K562 (cell line): ENCODE data around the gene ACOT13. TPM values are rescaled to one million over a fixed set of nuclear protein-coding genes. Genes with fewer than 3 reads are reported as not detected.

Experiments used
- CBFB ChIP-seq: sonication (generic); formaldehyde crosslinking; IDR thresholded peaks from 2 replicates; pipeline ENCODE4 v1.4.0; 2020; ENCODE audit warnings: mild to moderate bottlenecking, missing genetic modification reagents
- CREM ChIP-seq: IDR thresholded peaks from 2 replicates; pipeline ENCODE4 v1.6.1; 2014; ENCODE audit warnings: antibody characterized with exemption, low read depth
- DLX4 ChIP-seq: fragments of 250-450 bp; sonication (Bioruptor Pico); IDR thresholded peaks from 2 replicates; pipeline ENCODE4 v1.6.1; 2021; ENCODE audit warnings: mild to moderate bottlenecking
- E2F5 ChIP-seq: sonication (generic); formaldehyde crosslinking; IDR thresholded peaks from 2 replicates; pipeline ENCODE4 v1.8.0; 2022; ENCODE audit warnings: mild to moderate bottlenecking, missing genetic modification reagents
- FOXJ2 ChIP-seq: fragments of 200-800 bp; sonication (Bioruptor generic); IDR thresholded peaks from 2 replicates; pipeline ENCODE4 v1.6.1; 2016; ENCODE audit warnings: missing genetic modification characterization, missing compliant biosample characterization
- IRF2 ChIP-seq: sonication (generic); formaldehyde crosslinking; IDR thresholded peaks from 2 replicates; pipeline ENCODE4 v1.8.1; 2022; ENCODE audit warnings: mild to moderate bottlenecking, missing genetic modification reagents
- KAT7 ChIP-seq: sonication (generic); formaldehyde crosslinking; IDR thresholded peaks from 2 replicates; pipeline ENCODE4 v1.8.0; 2022; ENCODE audit warnings: missing genetic modification reagents, mild to moderate bottlenecking, borderline replicate concordance
- NR1H2 ChIP-seq: sonication (generic); formaldehyde crosslinking; IDR thresholded peaks from 2 replicates; pipeline ENCODE4 v1.4.0; 2020; ENCODE audit warnings: mild to moderate bottlenecking, missing genetic modification reagents
- NR2F6 ChIP-seq: fragments of 450-650 bp; formaldehyde crosslinking; IDR thresholded peaks from 2 replicates; pipeline ENCODE4 v1.4.0; 2020; ENCODE audit warnings: mild to moderate bottlenecking
- PTTG1 ChIP-seq: fragments of 450-650 bp; IDR thresholded peaks from 2 replicates; pipeline ENCODE4 v1.6.1; 2016; ENCODE audit warnings: low read depth, mild to moderate bottlenecking, missing genetic modification characterization, missing compliant biosample characterization
- SMARCA5 ChIP-seq: fragments of 450-650 bp; IDR thresholded peaks from 2 replicates; pipeline ENCODE4 v1.6.1; 2016
- TGIF2 ChIP-seq: sonication (generic); formaldehyde crosslinking; IDR thresholded peaks from 2 replicates; pipeline ENCODE4 v1.8.1; 2022; ENCODE audit warnings: mild to moderate bottlenecking, missing genetic modification reagents, moderate library complexity
- THAP12 ChIP-seq: fragments of 250-450 bp; sonication (Bioruptor Pico); IDR thresholded peaks from 2 replicates; pipeline ENCODE4 v1.9.0; 2021; ENCODE audit warnings: mild to moderate bottlenecking, inconsistent platforms
- polyA plus RNA-seq, 8 experiments: library from polyadenylated mRNA; depleted of rRNA in 4 of 8; stranded (reverse) in 5 of 8; unstranded in 3 of 8; fragments of >200 nt; fragmentation: Nextera tagmentation in 2 of 8; fragmentation: Illumina TruSeq in 1 of 8; extraction: Ambion mirVana in 2 of 8; extraction: Trizol in 1 of 8; gene quantifications; 2 replicates each; pipeline versions ENCODE4 v1.2.1 to v1.2.3, GENCODE V29; 2011 to 2014; ENCODE audit warnings: inconsistent platforms in 1 of 8, missing spikeins in 1 of 8
- total RNA-seq, 7 experiments: library from RNA; depleted of rRNA in 6 of 7; stranded (reverse); fragments of >200 nt in 6 of 7; fragmentation: Illumina TruSeq in 2 of 7; extraction: Trizol in 2 of 7; gene quantifications; 2 replicates each; pipeline versions ENCODE4 v1.2.1 to v1.2.3, GENCODE V29; 2011 to 2021; ENCODE audit warnings: low replicate concordance in 1 of 7
- TF ChIP-seq, protein P1 (sequence below): fragments of 250-450 bp; sonication (Bioruptor Pico); IDR thresholded peaks from 2 replicates; pipeline ENCODE4 v1.5.0; 2021
- TF ChIP-seq, protein P2 (sequence below): fragments of 450-650 bp; IDR thresholded peaks from 2 replicates; pipeline ENCODE4 v1.6.1; 2016; ENCODE audit warnings: low read depth, mild to moderate bottlenecking, moderate library complexity
- TF ChIP-seq, protein P3 (sequence below), 2 experiments: fragments of 200-800 bp in 1 of 2; sonication (Bioruptor generic) in 1 of 2; sonication (generic) in 1 of 2; formaldehyde crosslinking in 1 of 2; IDR thresholded peaks in 1 of 2; conservative IDR thresholded peaks in 1 of 2; 2 replicates each; pipeline versions ENCODE4 v1.5.0 to v1.6.1; 2016 to 2020; ENCODE audit warnings: missing compliant biosample characterization in 1 of 2, missing genetic modification characterization in 1 of 2, missing genetic modification reagents in 1 of 2
- TF ChIP-seq, protein P4 (sequence below): sonication (generic); formaldehyde crosslinking; IDR thresholded peaks from 2 replicates; pipeline ENCODE4 v1.8.0; 2023; ENCODE audit warnings: mild to moderate bottlenecking, missing genetic modification reagents

Gene ACOT13
- total and polyA plus RNA-seq, 9 of the 15 experiments (the other 6 are each of a cell fraction or from before 2014, with no cell fraction given) = 14.1 to 129 (median 65.7) TPM

- peak; percentile 20; the same call in 1 of the 2 replicates for TF ChIP-seq THAP12
- 0 out of 2 replicates have a peak, but pooled peaks have one; percentile 52 for TF ChIP-seq NR1H2 (CRISPR knock-in tag)
- TF ChIP-seq DLX4 (CRISPR knock-in tag) = no peak
- no peak; the same call in 1 of the 2 replicates for TF ChIP-seq KAT7
- TF ChIP-seq, protein P1, sequence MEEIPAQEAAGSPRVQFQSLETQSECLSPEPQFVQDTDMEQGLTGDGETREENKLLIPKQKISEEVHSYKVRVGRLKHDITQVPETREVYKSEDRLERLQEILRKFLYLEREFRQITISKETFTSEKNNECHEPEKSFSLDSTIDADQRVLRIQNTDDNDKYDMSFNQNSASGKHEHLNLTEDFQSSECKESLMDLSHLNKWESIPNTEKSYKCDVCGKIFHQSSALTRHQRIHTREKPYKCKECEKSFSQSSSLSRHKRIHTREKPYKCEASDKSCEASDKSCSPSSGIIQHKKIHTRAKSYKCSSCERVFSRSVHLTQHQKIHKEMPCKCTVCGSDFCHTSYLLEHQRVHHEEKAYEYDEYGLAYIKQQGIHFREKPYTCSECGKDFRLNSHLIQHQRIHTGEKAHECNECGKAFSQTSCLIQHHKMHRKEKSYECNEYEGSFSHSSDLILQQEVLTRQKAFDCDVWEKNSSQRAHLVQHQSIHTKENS = no peak
- TF ChIP-seq CBFB (CRISPR knock-in tag) = no peak
- TF ChIP-seq SMARCA5 = no peak
- TF ChIP-seq E2F5 = no peak
- TF ChIP-seq, protein P2, sequence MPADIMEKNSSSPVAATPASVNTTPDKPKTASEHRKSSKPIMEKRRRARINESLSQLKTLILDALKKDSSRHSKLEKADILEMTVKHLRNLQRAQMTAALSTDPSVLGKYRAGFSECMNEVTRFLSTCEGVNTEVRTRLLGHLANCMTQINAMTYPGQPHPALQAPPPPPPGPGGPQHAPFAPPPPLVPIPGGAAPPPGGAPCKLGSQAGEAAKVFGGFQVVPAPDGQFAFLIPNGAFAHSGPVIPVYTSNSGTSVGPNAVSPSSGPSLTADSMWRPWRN = no peak
- TF ChIP-seq, protein P3, sequence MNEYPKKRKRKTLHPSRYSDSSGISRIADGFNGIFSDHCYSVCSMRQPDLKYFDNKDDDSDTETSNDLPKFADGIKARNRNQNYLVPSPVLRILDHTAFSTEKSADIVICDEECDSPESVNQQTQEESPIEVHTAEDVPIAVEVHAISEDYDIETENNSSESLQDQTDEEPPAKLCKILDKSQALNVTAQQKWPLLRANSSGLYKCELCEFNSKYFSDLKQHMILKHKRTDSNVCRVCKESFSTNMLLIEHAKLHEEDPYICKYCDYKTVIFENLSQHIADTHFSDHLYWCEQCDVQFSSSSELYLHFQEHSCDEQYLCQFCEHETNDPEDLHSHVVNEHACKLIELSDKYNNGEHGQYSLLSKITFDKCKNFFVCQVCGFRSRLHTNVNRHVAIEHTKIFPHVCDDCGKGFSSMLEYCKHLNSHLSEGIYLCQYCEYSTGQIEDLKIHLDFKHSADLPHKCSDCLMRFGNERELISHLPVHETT (CRISPR knock-in tag; conservative IDR thresholded peaks at IDR 0.05 in 1 of 2, IDR thresholded peaks at IDR 0.05 in 1 of 2) = no peak
- TF ChIP-seq IRF2 = no peak
- TF ChIP-seq, protein P4, sequence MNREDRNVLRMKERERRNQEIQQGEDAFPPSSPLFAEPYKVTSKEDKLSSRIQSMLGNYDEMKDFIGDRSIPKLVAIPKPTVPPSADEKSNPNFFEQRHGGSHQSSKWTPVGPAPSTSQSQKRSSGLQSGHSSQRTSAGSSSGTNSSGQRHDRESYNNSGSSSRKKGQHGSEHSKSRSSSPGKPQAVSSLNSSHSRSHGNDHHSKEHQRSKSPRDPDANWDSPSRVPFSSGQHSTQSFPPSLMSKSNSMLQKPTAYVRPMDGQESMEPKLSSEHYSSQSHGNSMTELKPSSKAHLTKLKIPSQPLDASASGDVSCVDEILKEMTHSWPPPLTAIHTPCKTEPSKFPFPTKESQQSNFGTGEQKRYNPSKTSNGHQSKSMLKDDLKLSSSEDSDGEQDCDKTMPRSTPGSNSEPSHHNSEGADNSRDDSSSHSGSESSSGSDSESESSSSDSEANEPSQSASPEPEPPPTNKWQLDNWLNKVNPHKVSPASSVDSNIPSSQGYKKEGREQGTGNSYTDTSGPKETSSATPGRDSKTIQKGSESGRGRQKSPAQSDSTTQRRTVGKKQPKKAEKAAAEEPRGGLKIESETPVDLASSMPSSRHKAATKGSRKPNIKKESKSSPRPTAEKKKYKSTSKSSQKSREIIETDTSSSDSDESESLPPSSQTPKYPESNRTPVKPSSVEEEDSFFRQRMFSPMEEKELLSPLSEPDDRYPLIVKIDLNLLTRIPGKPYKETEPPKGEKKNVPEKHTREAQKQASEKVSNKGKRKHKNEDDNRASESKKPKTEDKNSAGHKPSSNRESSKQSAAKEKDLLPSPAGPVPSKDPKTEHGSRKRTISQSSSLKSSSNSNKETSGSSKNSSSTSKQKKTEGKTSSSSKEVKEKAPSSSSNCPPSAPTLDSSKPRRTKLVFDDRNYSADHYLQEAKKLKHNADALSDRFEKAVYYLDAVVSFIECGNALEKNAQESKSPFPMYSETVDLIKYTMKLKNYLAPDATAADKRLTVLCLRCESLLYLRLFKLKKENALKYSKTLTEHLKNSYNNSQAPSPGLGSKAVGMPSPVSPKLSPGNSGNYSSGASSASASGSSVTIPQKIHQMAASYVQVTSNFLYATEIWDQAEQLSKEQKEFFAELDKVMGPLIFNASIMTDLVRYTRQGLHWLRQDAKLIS (CRISPR knock-in tag) = peak; percentile 91
- no peak for TF ChIP-seq PTTG1 (tag)
- TF ChIP-seq TGIF2 (CRISPR knock-in tag) = 0 out of 2 replicates have a peak, but pooled peaks have one; percentile 30
- TF ChIP-seq FOXJ2 (tag) = no peak
- no peak for TF ChIP-seq CREM
- peak; percentile 77; the same call in 1 of the 2 replicates for TF ChIP-seq NR2F6 (CRISPR knock-in tag)
Observed at GRCh38 chr6:24720131-24720603, 53.3 kb downstream of the ACOT13 start (continued).
